ENCODE data around the gene APOC1. TPM values are rescaled to one million over a fixed set of nuclear protein-coding genes. Genes with fewer than 3 reads are reported as not detected.
A peak's percentile ranks its signal among the peaks of the same experiment; 100 is the strongest.
"Not testable (repeated sequence)": the region's sequence is repeated elsewhere in the genome, so short reads cannot be mapped to it uniquely, and the experiment has no call there.

The APOC1 gene
- 1.2 and 1.7 TPM in 2 replicates for total RNA-seq

- H3K36me3 Mint-ChIP-seq (ENCODE audit: low read depth); H3K9me3 Mint-ChIP-seq: not testable (repeated sequence)
- Mint-ChIP-seq H3K27ac (peak within 1 kb of the TSS; percentile 73), H3K4me1 (peaks cover 11% of the 10 kb centered on the region), H3K4me3 (peak within 1 kb of the TSS; percentile 92), H3K27me3 (peaks cover 25% of the 10 kb centered on the region)
- peak; percentile 98 for ATAC-seq (ENCODE audit: low read depth)
- ChIA-PET CTCF (interaction anchor here (1.2 kb wide), 1 partner anchor 37 kb away, joined by 3 read pairs; no protein-coding TSS in a partner anchor), POLR2A (interaction anchor here (0.6 to 1.2 kb wide), 5 partner anchors 24 to 610 kb away, joined by 3 to 12 read pairs (median 5); partner anchors contain the start of gene ZNF235)
- intact Hi-C loops (cut with micrococcal nuclease), result loop anchor here (2.0 kb wide), 1 partner anchor 40 kb away; the partner anchor contains the start of gene CLPTM1
- peak; percentile 74 for DNase-seq
Measured at GRCh38 chr19:44914433-44915206, at the start of gene APOC1. Gene APOC1 (plus strand): TSS chr19:44914608. CDS start chr19:44914892, 284 bp downstream.

- H3K9me3 Mint-ChIP-seq, result no peaks in the 10 kb centered on the region
- peaks cover 7% of the 10 kb centered on the region for H3K27me3 Mint-ChIP-seq
- H3K27ac Mint-ChIP-seq, result no peak overlapping the region
- H3K36me3 Mint-ChIP-seq (ENCODE audit: low read depth), result no peaks in the 10 kb centered on the region
- ChIA-PET POLR2A (no interaction called here), CTCF (no interaction called here)
- DNase-seq (no peak), ATAC-seq (ENCODE audit: low read depth) (no peak)
- no peaks in the 10 kb centered on the region for H3K4me1 Mint-ChIP-seq
- no peak overlapping the region for H3K4me3 Mint-ChIP-seq
- no peak for TF ChIP-seq CTCF (IDR thresholded peaks at IDR 0.05)
- intact Hi-C loops (cut with micrococcal nuclease), result no loop called here
Measured at GRCh38 chr19:44865196-44865767, 49.1 kb upstream of the APOC1 start.

GRCh38 chr19:44866664-44867063, 47.7 kb upstream of the APOC1 start:
- CTCF ChIA-PET, result no interaction called here
- H3K4me1 Mint-ChIP-seq, result no peaks in the 10 kb centered on the region
- DNase-seq, result no peak
- no peak overlapping the region for H3K27ac Mint-ChIP-seq
- ATAC-seq (ENCODE audit: low read depth), result no peak
- H3K36me3 Mint-ChIP-seq (ENCODE audit: low read depth), result no peaks in the 10 kb centered on the region
- H3K27me3 Mint-ChIP-seq, result peaks cover 7% of the 10 kb centered on the region
- POLR2A ChIA-PET, result no interaction called here
- no peak for TF ChIP-seq CTCF (IDR thresholded peaks at IDR 0.05)
- intact Hi-C loops (cut with micrococcal nuclease), result no loop called here
- no peaks in the 10 kb centered on the region for H3K9me3 Mint-ChIP-seq
- no peak overlapping the region for H3K4me3 Mint-ChIP-seq

GRCh38 chr19:44867578-44867977, 46.8 kb upstream of the APOC1 start:
- ChIA-PET POLR2A (no interaction called here), CTCF (no interaction called here)
- H3K4me1 Mint-ChIP-seq, result no peaks in the 10 kb centered on the region
- peaks cover 7% of the 10 kb centered on the region for H3K27me3 Mint-ChIP-seq
- intact Hi-C loops (cut with micrococcal nuclease), result no loop called here
- H3K9me3 Mint-ChIP-seq, result no peaks in the 10 kb centered on the region
- no peak for DNase-seq
- no peak overlapping the region for H3K27ac Mint-ChIP-seq
- H3K36me3 Mint-ChIP-seq (ENCODE audit: low read depth), result no peaks in the 10 kb centered on the region
- H3K4me3 Mint-ChIP-seq, result no peak overlapping the region
- TF ChIP-seq CTCF (IDR thresholded peaks at IDR 0.05), result no peak
- no peak for ATAC-seq (ENCODE audit: low read depth)

- Mint-ChIP-seq H3K27me3 (peaks cover 10% of the 10 kb centered on the region), H3K36me3 (ENCODE audit: low read depth) (no peaks in the 10 kb centered on the region), H3K27ac (no peak overlapping the region), H3K9me3 (no peaks in the 10 kb centered on the region), H3K4me1 (no peaks in the 10 kb centered on the region), H3K4me3 (no peak overlapping the region)
- TF ChIP-seq CTCF (IDR thresholded peaks at IDR 0.05), result no peak
- ChIA-PET CTCF (no interaction called here), POLR2A (no interaction called here)
- DNase-seq (no peak), ATAC-seq (ENCODE audit: low read depth) (no peak)
- intact Hi-C loops (cut with micrococcal nuclease), result no loop called here
Measured at GRCh38 chr19:44869733-44870470, 44.5 kb upstream of the APOC1 start.
